NCI-H1436 treated with DMSO at 0.1 percent for 48 hours (cell line): ENCODE measurements around the gene MAP7D2.
"Not testable (repeated sequence)": the region's sequence is repeated elsewhere in the genome, so short reads cannot be mapped to it uniquely, and the experiment has no call there.

Experiments
- DNase-seq: peaks from one replicate; lab custom pipeline; 2025; lab: John Stamatoyannopoulos, UW

Gene MAP7D2

DNA sequence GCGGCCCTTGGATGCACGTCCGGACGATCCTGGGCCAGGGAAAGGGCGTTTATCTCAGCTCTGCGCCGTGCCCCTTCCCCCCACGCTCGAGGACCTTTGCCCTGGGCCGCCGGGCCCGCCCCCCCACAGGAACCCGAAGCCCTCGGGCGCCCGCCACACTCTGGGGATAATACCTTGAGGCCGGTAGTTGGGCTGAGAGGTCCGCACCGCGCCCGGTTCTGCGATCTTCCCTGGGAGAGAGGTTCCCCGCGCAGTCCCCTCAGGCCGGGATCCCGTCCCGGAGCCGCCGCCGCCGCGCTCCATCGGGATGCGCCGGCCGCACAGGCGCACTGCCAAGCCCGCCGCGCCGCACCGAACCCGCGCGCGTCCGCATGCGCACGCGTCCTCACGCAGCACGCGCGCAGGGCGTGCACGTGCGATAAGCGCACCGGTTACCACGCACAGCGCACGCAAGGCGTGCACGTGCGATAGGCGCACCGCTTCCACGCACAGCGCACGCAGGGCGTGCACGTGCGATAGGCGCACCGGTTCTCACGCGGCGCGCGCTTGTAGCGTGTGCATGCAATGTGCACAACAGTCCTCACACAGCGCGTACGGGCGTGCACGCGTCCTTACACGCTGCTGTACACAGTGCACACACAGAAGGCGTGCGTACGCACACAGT lies at the start of gene MAP7D2:
TSS of gene MAP7D2 (minus strand) at position 331 of the 664 bp plus-strand sequence. CDS start at position 303, 28 bp downstream.
- DNase-seq, result no peak

DNA sequence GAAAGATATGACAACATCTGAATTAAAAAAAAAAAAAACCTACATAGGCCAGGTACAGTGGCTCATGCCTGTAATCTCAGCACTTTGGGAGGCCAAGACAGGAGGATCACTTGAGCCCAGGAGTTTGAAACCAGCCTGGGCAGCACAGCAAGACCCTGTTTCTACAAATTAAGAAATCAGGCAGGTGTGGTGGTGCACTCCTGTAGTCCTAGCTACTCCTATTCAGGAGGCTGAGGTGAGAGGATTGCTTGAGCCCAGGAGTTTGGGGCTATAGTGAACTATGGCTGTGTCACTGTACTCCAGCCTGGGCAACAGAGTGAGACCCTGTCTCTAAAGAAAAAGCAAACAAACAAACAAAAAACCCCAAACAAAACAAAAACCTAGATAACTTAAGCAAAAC lies 45.8 kb upstream of the MAP7D2 start:
- DNase-seq, result not testable (repeated sequence)

- DNase-seq, result no peak
Measured at GRCh38 chrX:20159797-20160385, 43.2 kb upstream of the MAP7D2 start.

DNA sequence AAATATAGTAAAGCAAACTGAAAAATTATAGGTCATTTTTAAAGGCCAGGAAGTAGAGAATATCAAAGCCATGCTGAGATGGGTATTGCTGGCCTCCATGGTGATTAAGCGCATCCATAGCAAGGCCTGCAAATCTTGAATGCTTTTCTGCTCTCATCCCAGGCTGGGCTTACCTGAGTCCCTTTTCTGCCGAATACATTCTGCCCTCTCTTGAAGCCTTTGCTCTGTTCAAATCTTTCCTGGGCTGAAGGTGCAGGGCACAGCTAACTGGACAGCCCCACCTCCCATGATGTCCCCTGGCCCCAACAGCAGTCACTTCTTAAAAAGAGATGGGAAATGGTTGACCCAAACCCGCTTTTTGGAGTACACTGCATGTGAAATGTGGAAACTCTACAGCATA lies 35.0 kb upstream of the MAP7D2 start:
- no peak for DNase-seq

GRCh38 chrX:20149326-20149725 lies 32.6 kb upstream of the MAP7D2 start:
- no peak for DNase-seq

GRCh38 chrX:20147561-20147960 lies 30.9 kb upstream of the MAP7D2 start:
- DNase-seq, result no peak

DNA sequence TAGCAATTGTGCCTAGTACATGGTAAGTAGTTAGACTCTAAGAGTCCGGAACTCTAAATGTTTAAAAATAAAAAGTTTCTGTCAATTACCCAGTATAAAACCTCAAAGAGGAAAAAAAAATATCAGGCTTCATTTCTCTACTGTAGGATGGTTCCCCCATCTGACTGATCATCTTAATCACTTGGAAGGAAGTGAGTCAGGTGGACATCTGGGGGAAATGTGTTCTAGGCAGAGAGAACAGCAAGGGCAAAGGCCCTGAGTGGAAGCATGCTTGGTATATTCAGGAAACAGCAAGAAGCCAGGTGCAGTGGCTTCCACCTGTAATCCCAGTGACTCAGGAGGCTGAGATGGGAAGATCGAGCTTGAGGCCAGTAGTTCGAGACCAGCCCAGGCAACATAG lies 27.8 kb upstream of the MAP7D2 start:
- DNase-seq, result no peak

- no peak for DNase-seq
Measured at GRCh38 chrX:20143561-20143960, 26.9 kb upstream of the MAP7D2 start.

- DNase-seq, result no peak
Measured at GRCh38 chrX:20143111-20143510, 26.4 kb upstream of the MAP7D2 start.

- DNase-seq, result peak; percentile 76
Measured at GRCh38 chrX:20141281-20142220, 24.8 kb upstream of the MAP7D2 start, which contains the start of gene EIF1AX. EIF1AX (minus strand) TSS chrX:20141838; CDS start chrX:20141640, 198 bp downstream.

GRCh38 chrX:20140420-20140819 lies 23.7 kb upstream of the MAP7D2 start:
- DNase-seq, result no peak

GRCh38 chrX:20139966-20140365 lies 23.3 kb upstream of the MAP7D2 start:
- DNase-seq, result no peak

DNA sequence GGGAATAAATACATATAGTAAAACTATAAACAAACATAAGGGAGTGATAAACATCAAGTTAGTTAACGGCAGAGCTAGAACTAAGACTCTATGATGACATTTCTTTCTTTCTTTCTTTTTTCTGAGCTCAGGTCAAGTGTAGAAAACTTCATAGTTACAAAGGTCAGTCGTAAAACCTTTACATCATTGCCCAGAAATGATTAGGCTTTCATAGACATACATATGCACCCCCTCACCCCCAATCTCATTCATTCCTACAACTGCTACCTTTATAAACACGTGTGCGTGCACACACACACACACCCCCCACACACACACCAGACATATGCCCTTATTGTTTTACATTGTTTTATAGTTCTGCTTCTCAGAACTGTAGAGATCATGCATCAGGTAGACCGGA lies 19.2 kb upstream of the MAP7D2 start:
- DNase-seq, result no peak

DNA sequence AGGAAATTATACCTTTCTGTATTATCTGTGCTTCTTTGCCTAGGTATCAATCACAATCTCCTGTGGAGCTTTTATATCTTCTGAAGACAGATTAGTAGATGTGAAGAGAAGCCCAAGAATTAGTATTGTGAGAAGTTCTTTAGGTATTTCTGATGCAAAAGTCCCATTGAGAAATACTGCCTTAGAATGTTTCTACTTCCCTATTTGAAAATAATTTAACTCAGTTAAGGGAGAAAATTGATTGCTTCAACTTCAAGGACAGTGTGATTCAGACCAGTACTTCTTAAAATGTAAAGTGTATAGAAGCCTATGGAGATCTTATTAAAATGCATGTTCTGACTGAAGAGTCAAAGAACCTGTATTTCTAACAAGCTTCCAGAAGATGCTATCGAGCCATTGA lies 16.0 kb upstream of the MAP7D2 start:
- DNase-seq, result no peak

DNA sequence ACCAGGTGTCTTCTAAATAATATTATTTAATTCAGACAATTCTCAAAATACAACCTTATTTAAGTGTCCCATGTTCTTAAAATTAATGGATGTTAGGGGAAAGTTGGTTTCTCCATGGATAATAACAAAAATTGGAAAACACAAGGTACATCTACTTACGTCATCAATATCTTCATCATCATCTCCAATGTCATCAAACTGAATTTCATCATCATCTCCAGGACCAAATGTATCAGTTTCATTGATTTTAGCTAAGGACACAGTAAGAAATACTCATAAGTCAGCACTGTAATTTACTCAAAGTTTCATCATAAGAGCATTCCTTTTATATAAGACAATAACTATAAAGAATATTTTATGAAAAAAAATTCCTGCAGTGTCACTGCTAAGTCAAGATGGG lies 13.7 kb upstream of the MAP7D2 start:
- no peak for DNase-seq

GRCh38 chrX:20129547-20129946 lies 12.8 kb upstream of the MAP7D2 start:
- DNase-seq, result no peak

- no peak for DNase-seq
Measured at GRCh38 chrX:20128670-20129069, 12.0 kb upstream of the MAP7D2 start.

DNA sequence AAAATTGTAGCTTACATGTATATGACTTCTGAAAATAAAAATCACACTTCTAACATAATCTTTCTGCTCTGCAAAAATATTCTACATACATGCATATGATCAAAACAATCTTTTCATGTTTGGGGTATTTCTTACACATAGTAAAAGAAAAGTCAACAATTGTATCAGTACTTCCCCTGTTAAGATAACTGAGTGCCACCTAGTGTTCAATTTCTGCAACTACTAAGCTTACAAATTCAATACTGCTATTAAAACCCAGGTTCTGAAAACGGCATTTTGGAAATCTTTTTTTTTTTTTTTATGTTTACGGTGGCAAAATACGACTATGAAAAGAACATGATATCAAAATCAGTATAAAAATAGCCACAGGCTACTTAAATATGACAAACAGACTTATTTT lies 10.7 kb upstream of the MAP7D2 start:
- not testable (repeated sequence) for DNase-seq

DNA sequence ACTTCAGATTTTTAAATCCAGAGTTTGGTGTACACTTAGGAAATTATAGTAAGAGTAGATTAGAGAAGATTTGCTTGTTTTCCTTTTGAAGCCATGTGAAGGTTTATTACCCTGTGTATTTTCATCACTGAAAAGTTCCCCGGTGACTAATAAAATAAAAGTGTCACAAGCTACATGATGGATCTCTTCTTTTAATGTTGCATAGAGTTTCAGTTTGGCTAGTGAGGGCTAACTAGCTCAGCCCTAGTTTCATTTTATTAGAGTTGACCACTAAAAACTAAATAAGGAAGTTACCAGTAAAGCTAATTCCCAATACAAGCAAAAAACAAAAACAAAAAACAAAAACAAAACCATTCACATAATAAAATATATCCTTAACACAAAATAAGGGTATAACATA lies 10.1 kb upstream of the MAP7D2 start:
- not testable (repeated sequence) for DNase-seq

DNA sequence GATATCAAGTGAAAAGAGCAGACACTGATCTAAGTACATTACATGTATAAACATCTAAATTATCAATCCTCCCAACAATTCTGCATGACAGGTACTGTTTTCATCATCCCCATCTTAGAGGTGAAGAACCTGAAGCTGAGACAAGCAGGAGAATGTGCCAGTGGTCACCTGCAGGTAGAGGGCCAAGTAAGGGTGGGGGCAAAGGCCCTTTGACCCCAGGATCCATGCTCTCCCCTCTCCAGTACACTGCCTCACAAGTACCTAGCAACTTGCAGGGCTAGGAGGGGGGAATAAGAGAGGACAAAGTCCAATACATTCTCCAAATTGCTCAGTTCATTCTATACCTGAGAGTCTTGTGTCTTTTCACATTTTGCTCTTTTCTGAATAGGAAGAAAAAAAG lies 8.3 kb upstream of the MAP7D2 start:
- no peak for DNase-seq

DNA sequence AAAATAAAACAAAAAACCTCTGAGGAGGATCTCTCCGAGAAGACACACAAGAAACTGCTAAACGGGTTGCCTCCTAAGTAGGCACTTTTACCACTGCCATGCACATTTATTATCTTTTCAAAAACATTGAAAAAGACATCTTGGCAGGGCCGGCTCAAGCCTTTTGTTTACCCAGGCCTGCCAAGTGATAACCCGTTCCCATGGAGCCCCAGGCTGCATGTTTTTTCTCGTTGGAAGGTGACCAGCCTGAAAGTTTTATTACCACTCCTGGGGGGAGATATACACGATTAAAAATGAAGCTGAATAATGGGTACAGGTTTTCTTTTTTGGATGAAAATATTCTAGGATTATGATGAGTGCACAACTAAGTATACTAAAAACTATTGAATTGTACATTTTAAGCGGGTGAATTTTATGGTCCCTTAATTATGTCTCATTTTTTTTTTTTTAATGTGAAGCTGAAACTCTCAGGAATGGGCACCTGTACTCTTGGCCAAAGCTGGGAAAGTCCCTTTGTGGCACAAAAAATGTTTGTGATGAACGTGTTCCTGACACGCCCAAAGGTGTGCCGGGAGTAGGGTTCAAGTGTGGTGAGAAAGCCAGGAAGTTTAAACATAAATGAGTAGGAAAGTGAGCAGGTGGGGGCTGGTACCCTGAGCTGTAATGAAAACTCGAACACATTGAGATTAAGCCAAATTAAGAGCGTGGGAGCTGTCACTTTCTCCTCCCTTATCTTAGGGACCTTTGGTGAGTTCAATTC lies 1.5 kb upstream of the MAP7D2 start:
- no peak for DNase-seq

- no peak for DNase-seq
Measured at GRCh38 chrX:20116087-20116576, 575 bp downstream of the MAP7D2 start.
